ENCODE results near the gene SERPINE3. TPM values are rescaled to one million over a fixed set of nuclear protein-coding genes. Genes with fewer than 3 reads are reported as not detected.

Gene SERPINE3
- total and polyA plus RNA-seq, 10 donors: 0.38 TPM; not detected in 9

DNA sequence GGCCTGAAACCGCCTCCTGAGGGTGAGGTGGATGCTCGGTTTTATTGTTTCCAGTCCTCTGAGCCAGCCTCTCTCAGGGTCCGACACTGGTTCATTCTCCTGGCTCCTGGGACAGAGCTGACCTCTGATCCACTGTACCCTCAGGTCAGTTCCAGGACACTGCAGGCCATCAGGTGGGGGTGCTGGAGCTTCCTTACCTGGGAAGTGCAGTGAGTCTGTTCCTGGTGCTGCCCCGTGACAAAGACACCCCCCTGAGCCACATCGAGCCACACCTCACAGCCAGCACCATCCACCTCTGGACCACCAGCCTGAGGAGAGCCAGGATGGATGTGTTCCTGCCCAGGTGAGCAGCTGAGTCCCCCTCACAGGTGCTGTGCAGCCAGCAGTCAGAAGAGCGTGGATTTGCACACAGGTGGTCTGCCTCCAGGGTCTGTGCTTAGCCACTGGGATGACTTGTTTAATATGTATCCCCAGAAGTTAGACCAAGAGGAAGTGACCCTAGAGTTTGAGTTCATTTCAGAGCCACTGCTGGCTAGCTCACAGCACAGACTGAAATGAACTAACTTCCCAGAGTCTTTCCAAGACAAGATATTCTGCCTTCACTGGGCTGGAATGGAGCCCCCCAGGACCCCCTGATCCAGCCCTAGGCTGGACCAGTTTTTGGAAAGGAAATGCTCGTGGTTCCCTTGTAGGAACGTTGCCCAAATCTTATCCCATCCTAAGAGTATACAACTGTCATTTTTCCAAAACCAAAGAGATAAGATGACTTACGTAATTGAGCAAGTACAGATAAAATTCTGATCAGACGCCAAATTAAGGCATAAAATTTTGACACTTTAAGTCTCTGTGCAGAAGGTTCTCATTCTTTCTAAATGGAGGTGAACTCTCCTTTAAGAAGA, 8.8 kb downstream of the SERPINE3 start:
- intact Hi-C loops (cut with DNase I; ENCODE audit: low total_unique reads): no loop called here
- Histone ChIP-seq H3K27me3 (replicated peaks in 1 of 7) (no peaks in the 10 kb centered on the region), H3K36me3 (no peaks in the 10 kb centered on the region), H3K9me3 (no peaks in the 10 kb centered on the region), H3K27ac (no peak overlapping the region), H3K4me3 (no peak overlapping the region), H3K4me1 (no peaks in the 10 kb centered on the region)
- TF ChIP-seq POLR2A (IDR thresholded peaks at IDR 0.05) (no peak), POLR2AphosphoS5 (IDR thresholded peaks at IDR 0.05) (no peak)
- DNase-seq: no peak
- 76 to 88% (median 82%) methylated on average over 8 to 10 of the region's 10 CpGs for WGBS, 5 donors

DNA sequence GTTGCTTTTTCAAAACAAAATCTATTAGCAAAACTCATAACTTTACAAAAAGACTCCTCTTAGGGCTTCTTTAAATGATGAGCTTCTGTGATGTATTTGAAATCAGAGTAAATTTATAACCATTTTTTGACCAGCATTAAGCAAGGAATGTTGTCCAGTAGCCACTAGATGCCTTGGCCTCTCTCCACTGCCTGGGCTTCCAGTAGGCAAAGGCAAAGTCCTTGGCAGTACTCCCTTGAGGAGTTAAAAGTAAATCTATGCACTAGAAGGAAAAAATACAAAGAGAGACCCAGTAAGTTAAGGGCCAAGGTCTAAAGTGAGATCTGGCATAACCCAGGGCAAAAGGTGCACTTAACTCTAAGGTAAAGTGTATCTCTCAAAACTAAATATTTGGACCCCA, 9.5 kb downstream of the SERPINE3 start:
- no peak for DNase-seq
- Histone ChIP-seq H3K9me3 (no peaks in the 10 kb centered on the region), H3K27me3 (replicated peaks in 1 of 7) (no peaks in the 10 kb centered on the region), H3K36me3 (no peaks in the 10 kb centered on the region), H3K4me3 (no peak overlapping the region), H3K4me1 (no peaks in the 10 kb centered on the region), H3K27ac (no peak overlapping the region)
- TF ChIP-seq, protein P1, sequence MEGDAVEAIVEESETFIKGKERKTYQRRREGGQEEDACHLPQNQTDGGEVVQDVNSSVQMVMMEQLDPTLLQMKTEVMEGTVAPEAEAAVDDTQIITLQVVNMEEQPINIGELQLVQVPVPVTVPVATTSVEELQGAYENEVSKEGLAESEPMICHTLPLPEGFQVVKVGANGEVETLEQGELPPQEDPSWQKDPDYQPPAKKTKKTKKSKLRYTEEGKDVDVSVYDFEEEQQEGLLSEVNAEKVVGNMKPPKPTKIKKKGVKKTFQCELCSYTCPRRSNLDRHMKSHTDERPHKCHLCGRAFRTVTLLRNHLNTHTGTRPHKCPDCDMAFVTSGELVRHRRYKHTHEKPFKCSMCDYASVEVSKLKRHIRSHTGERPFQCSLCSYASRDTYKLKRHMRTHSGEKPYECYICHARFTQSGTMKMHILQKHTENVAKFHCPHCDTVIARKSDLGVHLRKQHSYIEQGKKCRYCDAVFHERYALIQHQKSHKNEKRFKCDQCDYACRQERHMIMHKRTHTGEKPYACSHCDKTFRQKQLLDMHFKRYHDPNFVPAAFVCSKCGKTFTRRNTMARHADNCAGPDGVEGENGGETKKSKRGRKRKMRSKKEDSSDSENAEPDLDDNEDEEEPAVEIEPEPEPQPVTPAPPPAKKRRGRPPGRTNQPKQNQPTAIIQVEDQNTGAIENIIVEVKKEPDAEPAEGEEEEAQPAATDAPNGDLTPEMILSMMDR (IDR thresholded peaks at IDR 0.05 in 8 of 11, conservative IDR thresholded peaks at IDR 0.05 in 3 of 11): no peak
- no peak for TF ChIP-seq POLR2A (IDR thresholded peaks at IDR 0.05)
- no peak for TF ChIP-seq POLR2AphosphoS5 (IDR thresholded peaks at IDR 0.05)
- intact Hi-C loops (cut with DNase I; ENCODE audit: low total_unique reads): no loop called here

DNA sequence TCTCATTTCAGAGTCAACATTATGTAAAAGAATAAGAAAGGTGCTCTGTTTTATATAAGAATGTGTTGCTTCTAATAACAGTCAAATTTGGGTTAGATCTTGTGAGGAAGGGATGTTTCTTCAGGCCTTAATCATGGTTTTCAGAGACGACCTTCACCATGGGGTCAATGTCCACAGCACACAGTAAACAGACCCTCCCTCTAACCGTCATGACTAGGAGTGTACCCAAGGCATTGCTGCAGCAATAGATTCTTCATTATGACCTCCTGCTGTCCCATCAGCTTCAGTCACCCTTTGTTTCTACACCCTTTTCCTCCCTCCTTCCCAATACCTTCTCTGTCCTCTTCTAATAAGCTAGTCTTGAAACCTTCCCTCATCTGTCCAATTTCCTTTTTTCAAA, 15.7 kb downstream of the SERPINE3 start:
- 69 to 95% (median 81%) methylated on average over 2 of the region's 2 CpGs for WGBS, 5 donors
- peaks cover 0 to 4% (median 0%) of the 10 kb centered on the region in 6 donors for H3K36me3 ChIP-seq
- H3K9me3 ChIP-seq: no peaks in the 10 kb centered on the region
- no peak overlapping the region for H3K4me3 ChIP-seq
- DNase-seq: no peak
- no peak for TF ChIP-seq POLR2AphosphoS5 (IDR thresholded peaks at IDR 0.05)
- no peak for TF ChIP-seq POLR2A (IDR thresholded peaks at IDR 0.05)
- TF ChIP-seq, protein P1 (IDR thresholded peaks at IDR 0.05 in 8 of 11, conservative IDR thresholded peaks at IDR 0.05 in 3 of 11): no peak
- H3K4me1 ChIP-seq: no peaks in the 10 kb centered on the region
- intact Hi-C loops (cut with DNase I; ENCODE audit: low total_unique reads): no loop called here
- H3K27ac ChIP-seq: no peak overlapping the region
- no peaks in the 10 kb centered on the region for H3K27me3 ChIP-seq (replicated peaks in 1 of 7)

DNA sequence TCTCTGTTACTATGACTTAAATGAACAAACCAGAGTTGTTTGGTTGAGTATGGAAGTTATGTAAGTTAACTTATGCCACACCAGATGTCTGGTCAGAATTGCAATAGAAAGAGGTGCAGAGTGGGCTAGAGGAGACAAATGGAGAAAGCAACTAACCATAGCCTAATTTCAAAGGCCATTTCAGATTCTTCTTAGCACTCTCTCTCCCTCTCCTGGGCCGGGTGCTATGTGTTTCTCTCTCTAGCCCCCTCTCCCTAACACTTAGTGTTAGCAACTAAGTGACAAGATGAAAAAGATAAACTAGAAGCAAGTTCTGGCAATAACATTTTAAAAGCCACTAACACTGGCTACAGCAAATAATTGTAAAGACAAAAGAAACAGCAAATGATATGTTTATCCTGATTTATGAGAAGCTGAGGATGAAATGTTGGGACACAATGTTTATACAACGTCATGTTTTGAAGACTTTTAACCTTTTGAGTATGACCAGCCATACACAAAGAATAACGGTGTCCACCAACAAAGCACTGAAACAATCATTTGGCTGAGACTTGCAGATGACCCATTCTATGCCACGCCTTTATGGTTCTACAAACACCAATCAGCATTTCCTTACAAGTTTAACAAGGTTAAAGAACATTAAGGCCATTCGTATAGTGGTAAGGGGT, 18.6 kb downstream of the SERPINE3 start:
- 86 to 94% (median 89%) methylated on average over 5 of the region's 5 CpGs for WGBS, 5 donors
- no peak for DNase-seq
- Histone ChIP-seq H3K27me3 (replicated peaks in 1 of 7) (no peaks in the 10 kb centered on the region), H3K36me3 (peaks cover 0 to 32% (median 5%) of the 10 kb centered on the region in 6 donors), H3K27ac (no peak overlapping the region), H3K9me3 (no peaks in the 10 kb centered on the region), H3K4me1 (no peaks in the 10 kb centered on the region), H3K4me3 (no peak overlapping the region)
- TF ChIP-seq POLR2AphosphoS5 (IDR thresholded peaks at IDR 0.05) (no peak), POLR2A (IDR thresholded peaks at IDR 0.05) (no peak)
- TF ChIP-seq, protein P1 (IDR thresholded peaks at IDR 0.05 in 8 of 11, conservative IDR thresholded peaks at IDR 0.05 in 3 of 11): no peak
- intact Hi-C loops (cut with DNase I; ENCODE audit: low total_unique reads): no loop called here
